Thoracic aorta (tissue), 2 donors: ENCODE data around the gene KCNQ5. TPM values are rescaled to one million over a fixed set of nuclear protein-coding genes. Genes with fewer than 3 reads are reported as not detected.

Experiments
- ATAC-seq: fragments of 150-250 bp; one replicate; pipeline ENCODE4 v1.8.0; 2017; ENCODE audit warnings: low read depth; ENCODE audit not compliant: insufficient number of reproducible peaks, low FRiP score
- DNase-seq: peaks from one replicate; pipeline ENCODE4 v3.0.0-alpha.2; 2020; ENCODE audit warnings: low spot score
- H3K27ac ChIP-seq, 2 donors: fragments of 200-600 bp; sonication (generic); 1 replicate in 1 of 2; 2 replicates in 1 of 2; pipeline ENCODE4 v1.5.1; 2016; ENCODE audit warnings: mild to moderate bottlenecking in 2 of 2, moderate library complexity in 2 of 2
- H3K27me3 ChIP-seq: fragments of 200-600 bp; sonication (generic); replicated peaks from 2 replicates; pipeline ENCODE4 v1.6.0; 2016; ENCODE audit warnings: mild to moderate bottlenecking; ENCODE audit not compliant: insufficient read depth
- H3K36me3 ChIP-seq: fragments of 200-600 bp; sonication (generic); one replicate; pipeline ENCODE4 v1.5.1; 2016
- H3K4me1 ChIP-seq, 2 donors: fragments of 200-600 bp; sonication (generic); 1 replicate in 1 of 2; 2 replicates in 1 of 2; pipeline versions ENCODE4 v1.5.1 to v1.6.0; 2016; ENCODE audit warnings: low read depth in 2 of 2, mild to moderate bottlenecking in 1 of 2; ENCODE audit not compliant: control insufficient read depth in 1 of 2
- H3K4me3 ChIP-seq: fragments of 200-600 bp; sonication (generic); 2 replicates; pipeline ENCODE4 v1.5.1; 2016; ENCODE audit warnings: mild to moderate bottlenecking
- H3K9me3 ChIP-seq: fragments of 200-600 bp; sonication (generic); 2 replicates; pipeline ENCODE4 v1.5.1; 2016
- total RNA-seq, 2 donors: library from RNA; depleted of rRNA; stranded (reverse); fragments of >200 nt; gene quantifications; one replicate each; pipeline versions ENCODE4 v1.1.0 to v1.2.3, GENCODE V29; 2016
- TF ChIP-seq, protein P1 (sequence below): fragments of 200-600 bp; sonication (generic); IDR thresholded peaks from one replicate; pipeline ENCODE4 v1.5.1; 2019; ENCODE audit warnings: antibody characterized with exemption

The KCNQ5 gene
- total RNA-seq, 2 donors from 2014 or later: 7.3 to 8.5 TPM

DNA sequence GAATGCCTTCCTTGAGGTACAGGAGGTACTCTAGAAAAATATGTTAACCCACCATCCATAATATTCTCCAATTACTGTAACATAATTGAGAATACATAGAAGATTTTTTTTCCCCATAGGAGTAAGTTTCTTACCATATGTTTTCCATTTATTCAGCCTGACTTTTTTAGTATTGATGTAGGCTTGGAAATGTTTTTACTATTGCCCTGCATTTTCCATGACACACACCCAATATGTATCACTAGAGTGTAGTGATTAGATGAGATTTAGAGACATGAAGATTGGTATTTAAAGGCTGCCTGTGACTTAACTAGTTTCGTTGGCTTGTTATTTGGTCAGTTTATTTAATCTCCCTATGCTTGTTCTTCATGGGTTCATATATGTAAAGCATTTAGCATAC, 39.5 kb downstream of the KCNQ5 start:
- H3K27ac ChIP-seq: no peak overlapping the region
- H3K4me1 ChIP-seq: no peaks in the 10 kb centered on the region
- H3K9me3 ChIP-seq: no peaks in the 10 kb centered on the region
- TF ChIP-seq, protein P1, sequence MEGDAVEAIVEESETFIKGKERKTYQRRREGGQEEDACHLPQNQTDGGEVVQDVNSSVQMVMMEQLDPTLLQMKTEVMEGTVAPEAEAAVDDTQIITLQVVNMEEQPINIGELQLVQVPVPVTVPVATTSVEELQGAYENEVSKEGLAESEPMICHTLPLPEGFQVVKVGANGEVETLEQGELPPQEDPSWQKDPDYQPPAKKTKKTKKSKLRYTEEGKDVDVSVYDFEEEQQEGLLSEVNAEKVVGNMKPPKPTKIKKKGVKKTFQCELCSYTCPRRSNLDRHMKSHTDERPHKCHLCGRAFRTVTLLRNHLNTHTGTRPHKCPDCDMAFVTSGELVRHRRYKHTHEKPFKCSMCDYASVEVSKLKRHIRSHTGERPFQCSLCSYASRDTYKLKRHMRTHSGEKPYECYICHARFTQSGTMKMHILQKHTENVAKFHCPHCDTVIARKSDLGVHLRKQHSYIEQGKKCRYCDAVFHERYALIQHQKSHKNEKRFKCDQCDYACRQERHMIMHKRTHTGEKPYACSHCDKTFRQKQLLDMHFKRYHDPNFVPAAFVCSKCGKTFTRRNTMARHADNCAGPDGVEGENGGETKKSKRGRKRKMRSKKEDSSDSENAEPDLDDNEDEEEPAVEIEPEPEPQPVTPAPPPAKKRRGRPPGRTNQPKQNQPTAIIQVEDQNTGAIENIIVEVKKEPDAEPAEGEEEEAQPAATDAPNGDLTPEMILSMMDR: no peak
- no peak overlapping the region for H3K4me3 ChIP-seq
- H3K36me3 ChIP-seq: no peaks in the 10 kb centered on the region
- no peaks in the 10 kb centered on the region for H3K27me3 ChIP-seq
- ATAC-seq: no peak
- DNase-seq: no peak

DNA sequence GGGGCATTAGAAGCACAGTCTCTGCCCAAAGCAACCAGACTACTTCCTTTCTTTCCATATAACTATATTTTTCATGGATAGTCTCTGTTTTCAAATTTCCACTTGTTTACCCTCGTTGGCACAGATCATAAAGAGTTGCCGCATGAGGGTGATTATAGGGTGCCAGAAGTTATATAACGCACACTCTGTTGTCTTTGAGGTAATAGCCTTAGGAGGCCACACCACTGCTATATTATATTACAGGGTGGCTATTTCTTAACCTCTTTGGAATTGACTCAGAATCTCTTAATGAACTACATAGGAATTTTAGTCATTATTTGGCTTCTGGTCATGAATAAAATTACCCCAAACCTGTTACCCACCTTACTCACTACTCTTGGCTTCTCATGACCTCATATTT, 43.7 kb downstream of the KCNQ5 start:
- Histone ChIP-seq H3K4me3 (no peak overlapping the region), H3K36me3 (no peaks in the 10 kb centered on the region), H3K27me3 (no peaks in the 10 kb centered on the region), H3K4me1 (no peaks in the 10 kb centered on the region), H3K27ac (no peak overlapping the region), H3K9me3 (no peaks in the 10 kb centered on the region)
- no peak for ATAC-seq
- TF ChIP-seq, protein P1: no peak
- no peak for DNase-seq

DNA sequence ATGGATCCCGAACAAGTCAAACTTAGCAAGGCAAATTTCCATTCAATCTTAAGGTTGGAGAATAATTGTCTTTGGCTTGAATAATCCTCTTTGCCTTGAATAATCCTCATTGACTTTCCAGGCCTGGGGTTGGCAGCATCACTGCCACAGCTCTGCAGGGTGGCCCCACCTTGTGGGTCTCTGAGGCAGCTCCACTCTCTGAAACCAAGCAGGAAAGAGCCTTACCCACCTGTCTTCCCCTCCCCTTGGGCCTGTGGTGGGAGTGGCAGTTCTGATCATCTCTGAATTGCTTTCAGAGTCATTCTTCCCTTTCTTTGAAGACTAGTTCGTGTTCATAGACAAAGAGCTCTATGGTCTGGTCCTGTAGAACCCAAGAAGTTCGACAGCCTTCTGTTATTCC, 47.5 kb downstream of the KCNQ5 start:
- H3K27ac ChIP-seq: no peak overlapping the region
- no peak overlapping the region for H3K4me3 ChIP-seq
- H3K27me3 ChIP-seq: no peaks in the 10 kb centered on the region
- H3K9me3 ChIP-seq: no peaks in the 10 kb centered on the region
- DNase-seq: no peak
- H3K4me1 ChIP-seq: no peaks in the 10 kb centered on the region
- TF ChIP-seq, protein P1: no peak
- no peak for ATAC-seq
- H3K36me3 ChIP-seq: no peaks in the 10 kb centered on the region

DNA sequence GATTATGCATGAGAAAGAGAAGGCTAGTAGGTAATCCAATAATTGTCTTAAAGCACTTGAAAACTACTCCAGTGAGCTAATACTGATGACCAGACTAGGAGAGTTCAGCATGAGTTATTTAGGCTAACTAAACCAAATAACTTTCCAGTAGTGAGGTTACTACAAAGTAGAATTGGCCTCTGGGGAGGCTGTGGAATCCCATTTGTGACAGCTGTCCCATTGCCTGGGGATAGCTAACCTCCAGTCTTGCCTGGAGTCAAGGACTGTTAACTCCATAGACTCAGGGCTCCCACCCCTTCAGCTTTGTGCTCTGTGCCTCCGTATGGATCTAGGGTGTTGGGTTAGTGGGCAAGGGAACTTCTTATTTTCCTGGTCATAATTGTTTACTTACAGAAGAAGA, 51.0 kb downstream of the KCNQ5 start:
- no peaks in the 10 kb centered on the region for H3K4me1 ChIP-seq
- no peaks in the 10 kb centered on the region for H3K27me3 ChIP-seq
- DNase-seq (no peak), ATAC-seq (no peak)
- no peaks in the 10 kb centered on the region for H3K36me3 ChIP-seq
- no peaks in the 10 kb centered on the region for H3K9me3 ChIP-seq
- H3K4me3 ChIP-seq: no peak overlapping the region
- no peak overlapping the region for H3K27ac ChIP-seq
- TF ChIP-seq, protein P1: no peak

DNA sequence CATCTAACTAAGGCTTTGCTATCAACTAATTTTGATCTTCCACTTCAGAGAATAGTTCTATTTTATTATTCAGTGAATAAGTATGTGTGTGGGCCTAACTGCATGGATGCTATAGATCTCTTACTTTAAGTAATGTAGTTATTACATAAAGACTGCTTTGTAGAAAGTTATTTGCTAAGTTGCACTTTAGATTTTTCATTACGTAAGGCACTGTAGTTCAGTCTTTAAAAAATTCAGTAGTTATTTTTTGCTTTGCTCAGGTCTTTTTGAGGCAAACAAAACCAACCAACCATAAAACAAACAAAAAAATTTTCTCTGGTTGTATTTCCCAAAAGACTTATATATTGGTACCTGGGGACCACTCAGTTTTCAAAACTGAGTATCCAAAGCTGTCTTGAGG, 53.0 kb downstream of the KCNQ5 start:
- Histone ChIP-seq H3K27ac (no peak overlapping the region), H3K36me3 (no peaks in the 10 kb centered on the region), H3K27me3 (no peaks in the 10 kb centered on the region), H3K4me3 (no peak overlapping the region), H3K9me3 (no peaks in the 10 kb centered on the region), H3K4me1 (no peaks in the 10 kb centered on the region)
- TF ChIP-seq, protein P1: no peak
- DNase-seq (no peak), ATAC-seq (no peak)
